Measurements from ENCODE around the gene CALCOCO1. TPM values are rescaled to one million over a fixed set of nuclear protein-coding genes. Genes with fewer than 3 reads are reported as not detected.

The CALCOCO1 gene
- total RNA-seq, 4 donors from 2014 or later, result 29.5 to 159 (median 52.2) TPM

GRCh38 chr12:53737951-53738405, 10.7 kb upstream of the CALCOCO1 start:
- 56 to 62% methylated on average over 12 to 14 of the region's 14 CpGs for WGBS, 2 donors
- peaks cover 0 to 22% (median 16%) of the 10 kb centered on the region in 3 donors for H3K4me1 ChIP-seq
- no peak for DNase-seq
- no peaks in the 10 kb centered on the region for H3K9me3 ChIP-seq
- TF ChIP-seq POLR2A (IDR thresholded peaks at IDR 0.05) (no peak), CTCF (IDR thresholded peaks at IDR 0.05) (no peak)
- no peak overlapping the region for H3K27ac ChIP-seq
- H3K4me3 ChIP-seq, result no peak overlapping the region
- H3K27me3 ChIP-seq, result peaks cover 0 to 85% (median 16%) of the 10 kb centered on the region in 4 donors
- intact Hi-C loops (cut with DNase I), result no loop called here
- no peaks in the 10 kb centered on the region for H3K36me3 ChIP-seq

GRCh38 chr12:53737093-53737808, 10.0 kb upstream of the CALCOCO1 start:
- no peak for DNase-seq
- Histone ChIP-seq H3K27me3 (peaks cover 0 to 78% (median 16%) of the 10 kb centered on the region in 4 donors), H3K9me3 (no peaks in the 10 kb centered on the region), H3K4me1 (peaks cover 0 to 22% (median 16%) of the 10 kb centered on the region in 3 donors), H3K27ac (no peak overlapping the region), H3K36me3 (no peaks in the 10 kb centered on the region), H3K4me3 (no peak overlapping the region)
- TF ChIP-seq POLR2A (IDR thresholded peaks at IDR 0.05), result no peak
- TF ChIP-seq CTCF (IDR thresholded peaks at IDR 0.05), result no peak
- intact Hi-C loops (cut with DNase I), result no loop called here
- WGBS, 2 donors, result 84 to 88% methylated on average over 4 to 10 of the region's 14 CpGs

GRCh38 chr12:53736592-53736991, 9.3 kb upstream of the CALCOCO1 start:
- no peak for DNase-seq
- peaks cover 0 to 22% (median 16%) of the 10 kb centered on the region in 3 donors for H3K4me1 ChIP-seq
- H3K4me3 ChIP-seq, result no peak overlapping the region
- no peak for TF ChIP-seq POLR2A (IDR thresholded peaks at IDR 0.05)
- TF ChIP-seq CTCF (IDR thresholded peaks at IDR 0.05), result no peak
- no peaks in the 10 kb centered on the region for H3K9me3 ChIP-seq
- 82 to 85% methylated on average over 6 of the region's 6 CpGs for WGBS, 2 donors
- no peaks in the 10 kb centered on the region for H3K36me3 ChIP-seq
- H3K27ac ChIP-seq, result no peak overlapping the region
- peaks cover 0 to 72% (median 16%) of the 10 kb centered on the region in 4 donors for H3K27me3 ChIP-seq
- intact Hi-C loops (cut with DNase I), result no loop called here

GRCh38 chr12:53735556-53735955, 8.3 kb upstream of the CALCOCO1 start:
- H3K9me3 ChIP-seq, result no peaks in the 10 kb centered on the region
- WGBS, 2 donors, result 20 to 55% methylated on average over 1 to 2 of the region's 2 CpGs
- no peak overlapping the region for H3K4me3 ChIP-seq
- no peaks in the 10 kb centered on the region for H3K36me3 ChIP-seq
- intact Hi-C loops (cut with DNase I), result no loop called here
- peaks cover 0 to 22% (median 16%) of the 10 kb centered on the region in 3 donors for H3K4me1 ChIP-seq
- DNase-seq, result no peak
- TF ChIP-seq POLR2A (IDR thresholded peaks at IDR 0.05), result no peak
- no peak for TF ChIP-seq CTCF (IDR thresholded peaks at IDR 0.05)
- H3K27ac ChIP-seq, result no peak overlapping the region
- peaks cover 0 to 61% (median 16%) of the 10 kb centered on the region in 4 donors for H3K27me3 ChIP-seq

- no peak for TF ChIP-seq POLR2A (IDR thresholded peaks at IDR 0.05)
- TF ChIP-seq CTCF (IDR thresholded peaks at IDR 0.05), result no peak
- no peak for DNase-seq
- no peak overlapping the region for H3K27ac ChIP-seq
- H3K27me3 ChIP-seq, result peaks cover 0 to 50% (median 8%) of the 10 kb centered on the region in 4 donors
- peaks cover 0 to 14% (median 8%) of the 10 kb centered on the region in 3 donors for H3K4me1 ChIP-seq
- WGBS, 2 donors, result 82 to 84% methylated on average over 9 of the region's 9 CpGs
- no peaks in the 10 kb centered on the region for H3K36me3 ChIP-seq
- H3K9me3 ChIP-seq, result no peaks in the 10 kb centered on the region
- no peak overlapping the region for H3K4me3 ChIP-seq
- intact Hi-C loops (cut with DNase I), result no loop called here
These were observed 7.2 kb upstream of the CALCOCO1 start for GRCh38 chr12:53734425-53734824.
